OCI-LY3 (cell line): ENCODE data around the gene LSM7.

Source experiments
- EZH2phosphoT487 ChIP-seq: fragments of 200-600 bp; shearing (Covaris generic); IDR thresholded peaks from 2 replicates; pipeline ENCODE4 v1.6.1; 2018; ENCODE audit warnings: antibody characterized with exemption, mixed run types, low read depth
- TF ChIP-seq, protein P1 (sequence below): fragments of 200-600, 300-600 bp; sonication (generic); IDR thresholded peaks from 2 replicates; pipeline ENCODE4 v1.5.1; 2014; ENCODE audit warnings: antibody characterized with exemption, low read length, low read depth

DNA sequence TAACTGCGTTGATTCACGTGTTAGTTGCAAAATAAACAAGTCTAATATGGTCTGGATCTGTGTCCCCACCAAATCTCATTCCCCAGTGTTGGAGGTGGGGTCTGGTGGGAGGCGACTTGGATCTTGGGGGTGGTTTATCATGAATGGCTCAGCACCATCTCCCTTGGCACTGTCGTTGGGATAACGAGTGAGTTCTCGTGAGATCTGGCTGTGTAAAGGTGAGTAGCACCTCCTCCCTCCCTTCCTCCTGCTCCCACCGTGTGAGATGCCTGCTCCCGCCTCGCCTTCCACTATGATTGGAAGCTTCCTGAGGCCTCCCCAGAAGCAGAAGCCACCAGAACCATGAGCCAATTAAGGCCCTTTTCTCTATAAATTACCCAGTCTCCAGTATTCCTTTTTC is 51.2 kb downstream of the LSM7 start:
- TF ChIP-seq, protein P1, sequence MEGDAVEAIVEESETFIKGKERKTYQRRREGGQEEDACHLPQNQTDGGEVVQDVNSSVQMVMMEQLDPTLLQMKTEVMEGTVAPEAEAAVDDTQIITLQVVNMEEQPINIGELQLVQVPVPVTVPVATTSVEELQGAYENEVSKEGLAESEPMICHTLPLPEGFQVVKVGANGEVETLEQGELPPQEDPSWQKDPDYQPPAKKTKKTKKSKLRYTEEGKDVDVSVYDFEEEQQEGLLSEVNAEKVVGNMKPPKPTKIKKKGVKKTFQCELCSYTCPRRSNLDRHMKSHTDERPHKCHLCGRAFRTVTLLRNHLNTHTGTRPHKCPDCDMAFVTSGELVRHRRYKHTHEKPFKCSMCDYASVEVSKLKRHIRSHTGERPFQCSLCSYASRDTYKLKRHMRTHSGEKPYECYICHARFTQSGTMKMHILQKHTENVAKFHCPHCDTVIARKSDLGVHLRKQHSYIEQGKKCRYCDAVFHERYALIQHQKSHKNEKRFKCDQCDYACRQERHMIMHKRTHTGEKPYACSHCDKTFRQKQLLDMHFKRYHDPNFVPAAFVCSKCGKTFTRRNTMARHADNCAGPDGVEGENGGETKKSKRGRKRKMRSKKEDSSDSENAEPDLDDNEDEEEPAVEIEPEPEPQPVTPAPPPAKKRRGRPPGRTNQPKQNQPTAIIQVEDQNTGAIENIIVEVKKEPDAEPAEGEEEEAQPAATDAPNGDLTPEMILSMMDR, result no peak
- TF ChIP-seq EZH2phosphoT487, result no peak
